NB4 (cell line): Measurements from ENCODE around the gene IMMP2L.

ENCODE experiments used
- DNase-seq: peaks from one replicate; pipeline ENCODE4 v3.0.0; 2010; ENCODE audit warnings: low read depth
- H3K4me3 ChIP-seq: one replicate; pipeline ENCODE4 v1.5.1; 2011; ENCODE audit warnings: mild to moderate bottlenecking, low read depth, low read length, moderate library complexity
- MYC ChIP-seq: IDR thresholded peaks from 2 replicates; pipeline ENCODE4 v1.6.1; 2011; ENCODE audit warnings: low read depth, low read length
- POLR2A ChIP-seq: IDR thresholded peaks from 2 replicates; pipeline ENCODE4 v1.6.1; 2011; ENCODE audit warnings: mild to moderate bottlenecking; ENCODE audit not compliant: insufficient read length; ENCODE audit errors: extremely low read depth
- TF ChIP-seq, protein P1 (sequence below): IDR thresholded peaks from one replicate; pipeline ENCODE4 v1.5.1; 2012; ENCODE audit warnings: low read depth, low read length
- TF ChIP-seq, protein P2 (sequence below): IDR thresholded peaks from 2 replicates; pipeline ENCODE4 v1.6.1; 2011; ENCODE audit warnings: low read depth, low read length

The IMMP2L gene

DNA sequence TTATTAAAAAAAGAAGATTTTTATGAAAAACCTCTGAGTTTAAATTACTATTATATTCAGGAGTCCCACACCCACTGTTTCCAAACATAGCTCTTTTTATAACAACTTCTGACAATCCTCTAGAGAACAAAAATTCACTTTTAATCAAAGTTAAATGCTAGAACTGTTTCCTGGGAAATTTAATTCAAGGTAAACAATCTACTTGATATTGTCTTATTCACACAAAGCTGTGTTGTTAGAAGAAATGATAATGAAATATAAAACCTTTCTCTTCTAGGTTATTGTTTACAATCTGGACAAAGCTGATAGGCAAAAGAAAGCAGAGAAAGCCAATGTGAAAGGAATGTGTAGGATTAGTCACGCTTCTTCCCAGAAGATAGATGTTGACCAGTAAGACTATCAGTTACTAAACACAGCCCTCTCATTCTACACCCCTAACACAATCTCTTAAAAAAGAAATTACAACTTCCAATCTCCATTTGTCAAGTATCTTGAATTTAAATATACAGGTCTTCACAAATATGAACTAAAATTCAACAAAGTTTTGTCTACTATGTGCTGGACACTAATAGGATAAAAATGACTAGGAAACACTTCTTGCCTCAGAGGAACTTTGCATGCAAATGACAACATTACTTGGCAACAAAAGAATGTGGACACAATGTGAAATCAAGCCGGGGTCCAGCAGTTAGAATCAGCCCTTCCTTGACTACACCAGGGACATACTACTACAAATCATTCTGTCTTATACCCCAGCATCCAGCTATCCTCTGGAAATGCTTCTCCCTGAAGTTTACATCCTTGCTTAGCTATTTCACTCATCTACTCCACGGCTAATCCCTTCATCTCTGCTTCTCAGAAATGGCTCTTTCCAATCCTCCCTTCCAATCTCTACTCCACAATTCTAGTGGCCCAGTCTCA is 123.7 kb downstream of the IMMP2L start:
- DNase-seq, result no peak
- TF ChIP-seq, protein P1, sequence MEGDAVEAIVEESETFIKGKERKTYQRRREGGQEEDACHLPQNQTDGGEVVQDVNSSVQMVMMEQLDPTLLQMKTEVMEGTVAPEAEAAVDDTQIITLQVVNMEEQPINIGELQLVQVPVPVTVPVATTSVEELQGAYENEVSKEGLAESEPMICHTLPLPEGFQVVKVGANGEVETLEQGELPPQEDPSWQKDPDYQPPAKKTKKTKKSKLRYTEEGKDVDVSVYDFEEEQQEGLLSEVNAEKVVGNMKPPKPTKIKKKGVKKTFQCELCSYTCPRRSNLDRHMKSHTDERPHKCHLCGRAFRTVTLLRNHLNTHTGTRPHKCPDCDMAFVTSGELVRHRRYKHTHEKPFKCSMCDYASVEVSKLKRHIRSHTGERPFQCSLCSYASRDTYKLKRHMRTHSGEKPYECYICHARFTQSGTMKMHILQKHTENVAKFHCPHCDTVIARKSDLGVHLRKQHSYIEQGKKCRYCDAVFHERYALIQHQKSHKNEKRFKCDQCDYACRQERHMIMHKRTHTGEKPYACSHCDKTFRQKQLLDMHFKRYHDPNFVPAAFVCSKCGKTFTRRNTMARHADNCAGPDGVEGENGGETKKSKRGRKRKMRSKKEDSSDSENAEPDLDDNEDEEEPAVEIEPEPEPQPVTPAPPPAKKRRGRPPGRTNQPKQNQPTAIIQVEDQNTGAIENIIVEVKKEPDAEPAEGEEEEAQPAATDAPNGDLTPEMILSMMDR, result no peak
- TF ChIP-seq POLR2A (no peak), MYC (no peak)
- TF ChIP-seq, protein P2, sequence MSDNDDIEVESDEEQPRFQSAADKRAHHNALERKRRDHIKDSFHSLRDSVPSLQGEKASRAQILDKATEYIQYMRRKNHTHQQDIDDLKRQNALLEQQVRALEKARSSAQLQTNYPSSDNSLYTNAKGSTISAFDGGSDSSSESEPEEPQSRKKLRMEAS, result no peak

GRCh38 chr7:111437736-111438135 is 124.6 kb downstream of the IMMP2L start:
- no peak for DNase-seq
- no peak overlapping the region for H3K4me3 ChIP-seq
- TF ChIP-seq, protein P1, result no peak
- TF ChIP-seq, protein P2, result no peak

More for the DNA sequence above, 123.7 kb downstream of the IMMP2L start:
- H3K4me3 ChIP-seq, result no peak overlapping the region

GRCh38 chr7:111436608-111437007 is 125.7 kb downstream of the IMMP2L start:
- DNase-seq, result no peak
- TF ChIP-seq POLR2A, result no peak
- TF ChIP-seq MYC, result no peak
- TF ChIP-seq, protein P2, result no peak
- TF ChIP-seq, protein P1, result no peak
- H3K4me3 ChIP-seq, result no peak overlapping the region

DNA sequence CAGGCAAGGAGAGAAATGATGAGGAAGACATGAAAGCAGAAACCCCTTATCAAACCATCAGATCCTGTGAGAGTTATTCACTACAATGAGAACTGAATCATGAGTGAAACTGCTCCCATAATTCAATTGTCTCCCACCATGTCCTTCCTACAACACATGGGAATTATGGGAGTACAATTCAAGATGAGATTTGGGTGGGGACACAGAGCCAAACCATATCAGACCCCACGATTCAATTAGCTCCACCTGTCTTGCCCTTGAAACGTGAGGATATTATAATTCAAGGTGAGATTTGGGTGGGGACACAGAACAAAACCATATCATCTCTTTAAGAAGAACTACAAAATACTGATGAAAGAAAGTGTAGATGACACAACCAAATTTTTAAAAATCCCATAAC is 128.9 kb downstream of the IMMP2L start:
- TF ChIP-seq, protein P2, result no peak
- TF ChIP-seq, protein P1, result no peak
- TF ChIP-seq POLR2A (no peak), MYC (no peak)
- no peak overlapping the region for H3K4me3 ChIP-seq
- no peak for DNase-seq

DNA sequence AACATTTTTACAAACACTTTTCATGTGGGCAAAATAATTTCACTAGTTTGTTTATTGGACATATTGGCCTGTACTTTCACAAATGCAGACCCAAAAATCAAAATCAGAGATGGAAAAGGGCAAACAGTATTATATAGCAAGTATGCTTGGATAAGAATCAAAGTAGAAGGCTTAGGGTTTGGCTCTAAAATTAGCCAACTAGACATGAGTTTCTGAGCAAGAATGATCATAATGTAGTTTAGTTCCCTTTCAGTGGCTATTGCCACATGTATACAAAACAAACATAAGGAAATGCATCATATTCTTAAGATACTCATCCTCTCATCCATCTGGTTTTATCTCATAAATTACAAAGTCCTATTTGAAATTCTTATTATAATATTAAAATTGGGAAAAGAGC is 132.5 kb downstream of the IMMP2L start:
- TF ChIP-seq, protein P2, result no peak
- TF ChIP-seq POLR2A, result no peak
- TF ChIP-seq, protein P1, result no peak
- no peak for TF ChIP-seq MYC
- no peak for DNase-seq

More for the DNA sequence above, 132.5 kb downstream of the IMMP2L start:
- no peak overlapping the region for H3K4me3 ChIP-seq
